ENCODE results near the gene FAM3B.

Gene FAM3B

DNA sequence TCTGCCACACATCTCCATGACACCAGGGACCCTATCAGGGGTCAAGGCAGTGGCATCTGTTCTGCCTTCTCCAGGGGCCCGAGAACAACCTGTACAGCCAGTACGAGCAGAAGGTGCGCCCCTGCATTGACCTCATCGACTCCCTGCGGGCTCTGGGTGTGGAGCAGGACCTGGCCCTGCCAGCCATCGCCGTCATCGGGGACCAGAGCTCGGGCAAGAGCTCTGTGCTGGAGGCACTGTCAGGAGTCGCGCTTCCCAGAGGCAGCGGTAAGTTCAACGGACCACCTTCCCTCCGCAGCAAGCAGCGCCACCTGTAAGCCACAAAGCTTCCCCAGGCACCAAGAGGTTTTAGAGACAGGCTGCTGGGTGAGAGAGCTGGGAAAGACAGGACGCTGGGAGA, 61.1 kb downstream of the FAM3B start:
- DNase-seq (ENCODE audit: low read depth, low spot score) = no peak
- no peaks in the 10 kb centered on the region for H3K27me3 ChIP-seq (ENCODE audit: control insufficient read depth, insufficient read depth, low read length)
- H3K36me3 ChIP-seq (ENCODE audit: control insufficient read depth, insufficient read depth, low read length) = no peaks in the 10 kb centered on the region
- H3K9me3 ChIP-seq (ENCODE audit: control insufficient read depth, insufficient read depth, low read length) = no peaks in the 10 kb centered on the region
- no peak overlapping the region for H3K4me3 ChIP-seq (ENCODE audit: low read length)
- H3K27ac ChIP-seq (ENCODE audit: low read length) = no peak overlapping the region
- WGBS (ENCODE audit: insufficient coverage, insufficient read length) = no CpG with 5 or more reads among the region's 16 CpGs
- no peaks in the 10 kb centered on the region for H3K4me1 ChIP-seq (ENCODE audit: control insufficient read depth, insufficient read depth, low read length)

DNA sequence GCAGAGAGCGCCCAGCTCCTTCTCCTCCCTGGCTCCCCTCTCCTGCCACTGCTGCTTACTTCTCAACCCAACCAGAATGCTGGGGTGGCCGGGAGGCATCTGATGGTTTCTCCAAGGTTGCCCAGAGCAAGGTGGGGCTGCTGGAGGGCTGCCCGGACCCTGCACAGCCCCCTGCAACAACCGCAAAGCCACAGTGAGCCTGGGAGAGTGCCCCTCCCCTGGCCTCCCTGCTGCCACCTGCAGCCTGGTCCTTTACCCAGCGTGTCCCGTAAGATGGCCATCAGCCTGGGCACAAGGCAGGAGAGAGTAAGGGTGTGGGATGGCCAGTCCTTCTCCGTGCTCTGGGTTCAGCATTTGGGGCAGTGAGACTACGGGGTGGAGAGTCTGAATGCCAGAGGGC, 62.2 kb downstream of the FAM3B start:
- no peak for DNase-seq (ENCODE audit: low read depth, low spot score)
- Histone ChIP-seq H3K27ac (ENCODE audit: low read length) (no peak overlapping the region), H3K4me1 (ENCODE audit: control insufficient read depth, insufficient read depth, low read length) (no peaks in the 10 kb centered on the region), H3K4me3 (ENCODE audit: low read length) (no peak overlapping the region), H3K36me3 (ENCODE audit: control insufficient read depth, insufficient read depth, low read length) (no peaks in the 10 kb centered on the region), H3K27me3 (ENCODE audit: control insufficient read depth, insufficient read depth, low read length) (no peaks in the 10 kb centered on the region), H3K9me3 (ENCODE audit: control insufficient read depth, insufficient read depth, low read length) (no peaks in the 10 kb centered on the region)
- no CpG with 5 or more reads among the region's 8 CpGs for WGBS (ENCODE audit: insufficient coverage, insufficient read length)

DNA sequence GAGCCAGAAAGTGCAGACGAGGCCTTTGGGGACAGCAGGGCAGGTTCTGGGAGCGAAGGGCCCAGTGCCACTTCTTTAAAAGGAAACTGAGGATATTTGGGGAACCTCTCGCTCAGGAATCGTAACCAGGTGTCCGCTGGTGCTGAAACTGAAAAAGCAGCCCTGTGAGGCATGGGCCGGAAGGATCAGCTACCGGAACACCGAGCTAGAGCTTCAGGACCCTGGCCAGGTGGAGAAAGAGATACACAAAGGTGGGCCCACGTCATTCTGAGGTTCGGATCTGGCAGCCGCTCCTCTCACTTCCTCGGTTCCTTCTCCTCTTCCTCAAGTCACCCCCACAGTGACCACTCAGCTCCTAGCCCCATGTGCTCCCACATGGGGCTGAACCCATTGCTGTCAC, 63.3 kb downstream of the FAM3B start:
- Histone ChIP-seq H3K4me1 (ENCODE audit: control insufficient read depth, insufficient read depth, low read length) (no peaks in the 10 kb centered on the region), H3K36me3 (ENCODE audit: control insufficient read depth, insufficient read depth, low read length) (no peaks in the 10 kb centered on the region), H3K9me3 (ENCODE audit: control insufficient read depth, insufficient read depth, low read length) (no peaks in the 10 kb centered on the region), H3K27ac (ENCODE audit: low read length) (no peak overlapping the region), H3K27me3 (ENCODE audit: control insufficient read depth, insufficient read depth, low read length) (no peaks in the 10 kb centered on the region), H3K4me3 (ENCODE audit: low read length) (no peak overlapping the region)
- WGBS (ENCODE audit: insufficient coverage, insufficient read length) = no CpG with 5 or more reads among the region's 12 CpGs
- no peak for DNase-seq (ENCODE audit: low read depth, low spot score)

DNA sequence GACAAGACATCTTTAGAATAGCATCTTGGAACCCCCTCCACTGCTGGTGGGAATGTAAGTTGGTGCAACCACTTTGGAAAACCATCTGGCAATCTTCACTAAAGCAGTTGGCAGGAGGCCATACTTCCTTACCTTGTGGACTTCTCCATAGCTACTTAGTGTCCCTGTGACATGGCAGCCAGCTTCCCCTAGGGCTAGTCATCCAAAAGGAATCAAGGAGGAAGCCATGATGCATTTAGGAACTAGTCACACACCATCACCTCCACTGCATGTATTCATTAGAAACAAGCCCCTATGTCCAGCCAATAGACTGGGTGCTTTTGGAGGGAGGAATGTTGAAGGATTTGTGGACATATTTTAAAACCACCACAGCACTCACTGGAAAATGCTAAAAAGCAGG, 65.1 kb downstream of the FAM3B start:
- Histone ChIP-seq H3K36me3 (ENCODE audit: control insufficient read depth, insufficient read depth, low read length) (no peaks in the 10 kb centered on the region), H3K9me3 (ENCODE audit: control insufficient read depth, insufficient read depth, low read length) (no peaks in the 10 kb centered on the region), H3K27ac (ENCODE audit: low read length) (no peak overlapping the region), H3K27me3 (ENCODE audit: control insufficient read depth, insufficient read depth, low read length) (no peaks in the 10 kb centered on the region), H3K4me3 (ENCODE audit: low read length) (no peak overlapping the region), H3K4me1 (ENCODE audit: control insufficient read depth, insufficient read depth, low read length) (no peaks in the 10 kb centered on the region)
- no peak for DNase-seq (ENCODE audit: low read depth, low spot score)

DNA sequence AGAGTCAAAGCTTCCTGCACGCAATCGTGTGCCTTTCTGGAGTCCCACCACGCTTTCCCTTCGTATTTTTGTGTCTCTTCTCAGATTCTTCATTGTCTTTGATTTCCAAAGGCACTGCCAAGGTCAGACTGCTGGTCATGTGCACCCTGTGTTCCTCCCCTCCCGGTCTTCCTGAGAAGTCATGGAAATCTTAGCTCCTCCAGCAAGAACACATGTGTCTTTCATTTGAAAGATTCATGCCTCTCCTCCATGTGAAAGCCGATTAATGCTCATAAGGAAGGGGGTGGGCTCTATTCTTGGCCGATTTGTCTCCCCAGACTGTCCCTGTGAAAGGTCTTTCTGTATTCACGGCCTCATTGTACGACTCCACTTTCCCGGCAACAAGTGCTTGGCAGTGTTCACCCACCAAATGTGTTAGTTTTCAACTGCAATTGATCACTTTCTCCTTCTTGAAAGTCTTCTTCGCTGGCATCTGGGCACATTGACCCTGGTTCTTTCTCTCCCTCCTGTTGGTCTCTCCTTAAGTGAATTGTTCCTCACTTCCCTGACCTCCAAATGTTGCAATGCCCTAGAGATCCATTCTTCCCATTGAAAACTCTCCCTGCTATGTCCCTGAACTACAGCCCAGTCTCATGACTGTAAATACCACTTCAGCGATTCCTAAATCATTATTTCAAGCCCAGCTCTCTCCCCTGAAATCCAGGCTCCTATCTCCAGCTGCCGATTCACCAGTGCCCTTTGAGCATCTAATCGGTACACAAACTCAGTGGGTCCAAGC, 70.6 kb downstream of the FAM3B start:
- H3K36me3 ChIP-seq (ENCODE audit: control insufficient read depth, insufficient read depth, low read length) = no peaks in the 10 kb centered on the region
- WGBS (ENCODE audit: insufficient coverage, insufficient read length) = no CpG with 5 or more reads among the region's 14 CpGs
- no peaks in the 10 kb centered on the region for H3K9me3 ChIP-seq (ENCODE audit: control insufficient read depth, insufficient read depth, low read length)
- no peak overlapping the region for H3K4me3 ChIP-seq (ENCODE audit: low read length)
- H3K27ac ChIP-seq (ENCODE audit: low read length) = no peak overlapping the region
- no peaks in the 10 kb centered on the region for H3K27me3 ChIP-seq (ENCODE audit: control insufficient read depth, insufficient read depth, low read length)
- H3K4me1 ChIP-seq (ENCODE audit: control insufficient read depth, insufficient read depth, low read length) = no peaks in the 10 kb centered on the region
- DNase-seq (ENCODE audit: low read depth, low spot score) = no peak

DNA sequence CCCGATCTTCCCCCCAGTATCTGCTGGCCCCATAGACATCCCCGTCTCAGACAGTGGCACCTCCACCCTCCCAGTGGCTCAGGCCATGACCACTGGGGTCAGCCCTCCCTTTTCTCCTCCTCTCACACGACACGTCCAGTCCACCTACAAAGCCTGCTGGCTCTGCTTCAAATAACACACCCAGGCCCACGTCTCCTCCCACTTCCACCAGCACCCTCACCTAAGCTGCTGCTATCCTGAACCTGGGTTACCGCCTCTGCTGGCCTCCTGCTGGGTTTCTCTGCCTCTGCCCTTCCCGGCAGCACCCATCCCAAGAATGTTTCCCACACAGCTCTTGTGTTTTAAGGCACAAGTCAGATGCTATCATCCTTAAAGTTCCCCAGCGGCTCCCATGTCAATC, 71.2 kb downstream of the FAM3B start:
- Histone ChIP-seq H3K4me3 (ENCODE audit: low read length) (no peak overlapping the region), H3K4me1 (ENCODE audit: control insufficient read depth, insufficient read depth, low read length) (no peaks in the 10 kb centered on the region), H3K27me3 (ENCODE audit: control insufficient read depth, insufficient read depth, low read length) (no peaks in the 10 kb centered on the region), H3K36me3 (ENCODE audit: control insufficient read depth, insufficient read depth, low read length) (no peaks in the 10 kb centered on the region), H3K9me3 (ENCODE audit: control insufficient read depth, insufficient read depth, low read length) (no peaks in the 10 kb centered on the region), H3K27ac (ENCODE audit: low read length) (no peak overlapping the region)
- no peak for DNase-seq (ENCODE audit: low read depth, low spot score)
- WGBS (ENCODE audit: insufficient coverage, insufficient read length) = no CpG with 5 or more reads among the region's 8 CpGs

DNA sequence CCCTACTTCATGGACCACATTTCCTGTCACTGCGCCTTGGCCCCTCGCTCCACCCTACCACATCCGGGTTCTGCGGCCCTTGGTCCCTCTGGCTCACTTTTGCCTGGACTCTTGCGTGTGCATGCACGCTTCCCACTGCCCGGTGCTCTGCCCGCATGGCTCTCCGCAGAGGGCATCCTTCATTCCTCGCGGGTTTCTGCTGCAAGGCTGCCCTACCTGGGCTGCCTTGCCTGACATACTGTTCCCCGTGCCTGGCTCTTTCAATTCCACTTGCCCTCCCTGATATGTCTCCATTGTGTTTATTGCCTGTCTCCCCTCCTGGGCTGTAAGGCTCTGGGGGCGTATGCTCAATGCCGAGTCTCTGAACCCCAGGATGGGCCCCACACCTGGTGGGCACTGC, 71.7 kb downstream of the FAM3B start:
- no CpG with 5 or more reads among the region's 14 CpGs for WGBS (ENCODE audit: insufficient coverage, insufficient read length)
- Histone ChIP-seq H3K9me3 (ENCODE audit: control insufficient read depth, insufficient read depth, low read length) (no peaks in the 10 kb centered on the region), H3K27ac (ENCODE audit: low read length) (no peak overlapping the region)

DNA sequence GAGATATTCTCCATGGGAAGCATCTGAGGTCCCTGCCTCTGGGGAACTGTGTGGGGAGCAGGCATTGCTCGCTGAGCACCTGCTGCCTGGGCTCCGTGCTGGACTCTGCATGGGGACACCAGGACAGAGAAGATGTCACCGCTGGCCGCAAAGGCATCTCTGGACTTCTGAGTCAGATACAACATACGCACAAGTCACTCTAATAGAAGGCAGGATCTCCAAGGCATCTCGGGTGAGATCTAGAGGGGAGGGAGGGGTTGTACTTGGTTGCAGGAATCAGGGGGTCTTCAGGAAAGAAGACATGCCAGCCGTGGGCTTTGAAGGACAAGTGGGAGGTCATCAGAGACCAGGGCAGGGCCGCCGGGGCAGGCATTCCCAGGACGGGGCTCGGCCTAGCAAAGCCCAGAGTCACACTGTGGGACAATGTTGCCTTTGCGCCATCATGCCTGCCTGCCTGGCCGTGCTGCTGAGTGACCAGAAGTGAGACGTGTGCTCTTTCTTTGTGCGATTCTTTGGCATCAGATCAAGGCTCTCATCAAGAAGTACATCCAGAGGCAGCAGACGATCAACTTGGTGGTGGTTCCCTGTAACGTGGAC, 73.5 kb downstream of the FAM3B start:
- no peak overlapping the region for H3K27ac ChIP-seq (ENCODE audit: low read length)
- no peaks in the 10 kb centered on the region for H3K36me3 ChIP-seq (ENCODE audit: control insufficient read depth, insufficient read depth, low read length)
- H3K4me1 ChIP-seq (ENCODE audit: control insufficient read depth, insufficient read depth, low read length) = no peaks in the 10 kb centered on the region
- H3K4me3 ChIP-seq (ENCODE audit: low read length) = no peak overlapping the region
- WGBS (ENCODE audit: insufficient coverage, insufficient read length) = no CpG with 5 or more reads among the region's 17 CpGs
- no peaks in the 10 kb centered on the region for H3K27me3 ChIP-seq (ENCODE audit: control insufficient read depth, insufficient read depth, low read length)
- DNase-seq (ENCODE audit: low read depth, low spot score) = no peak
- no peaks in the 10 kb centered on the region for H3K9me3 ChIP-seq (ENCODE audit: control insufficient read depth, insufficient read depth, low read length)

More for the DNA sequence above, 71.7 kb downstream of the FAM3B start:
- Histone ChIP-seq H3K4me1 (ENCODE audit: control insufficient read depth, insufficient read depth, low read length) (no peaks in the 10 kb centered on the region), H3K4me3 (ENCODE audit: low read length) (no peak overlapping the region), H3K27me3 (ENCODE audit: control insufficient read depth, insufficient read depth, low read length) (no peaks in the 10 kb centered on the region), H3K36me3 (ENCODE audit: control insufficient read depth, insufficient read depth, low read length) (no peaks in the 10 kb centered on the region)
- DNase-seq (ENCODE audit: low read depth, low spot score) = no peak

DNA sequence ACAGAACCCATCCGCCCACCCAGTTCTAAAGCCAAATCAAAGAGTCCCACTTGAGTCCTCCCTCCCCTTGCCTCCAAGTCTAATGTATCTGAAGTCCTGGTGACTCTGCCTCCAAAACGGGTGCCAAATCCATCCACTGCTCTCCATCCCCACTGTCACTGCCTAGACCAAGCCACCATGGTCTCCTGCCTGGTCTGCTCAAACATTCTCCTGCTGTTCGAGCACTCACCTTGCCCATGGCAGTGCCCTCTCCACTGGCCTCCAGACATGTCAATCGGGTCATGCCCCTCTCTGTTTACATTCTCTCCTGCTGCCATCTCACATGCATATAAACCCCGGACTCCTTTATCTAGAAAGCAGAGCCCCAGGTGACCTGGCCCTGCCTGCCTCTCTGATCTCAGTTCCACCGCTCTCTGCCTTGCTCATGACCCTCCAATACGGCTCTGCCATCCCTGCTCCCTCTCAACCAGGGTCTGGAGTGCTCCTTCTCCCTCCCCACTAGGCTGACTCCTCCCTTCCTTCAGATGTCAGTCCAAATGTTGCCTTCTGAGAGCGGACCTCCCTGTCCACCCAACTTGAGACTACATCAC, 77.4 kb downstream of the FAM3B start:
- Histone ChIP-seq H3K4me3 (ENCODE audit: low read length) (no peak overlapping the region), H3K27me3 (ENCODE audit: control insufficient read depth, insufficient read depth, low read length) (no peaks in the 10 kb centered on the region), H3K27ac (ENCODE audit: low read length) (no peak overlapping the region), H3K9me3 (ENCODE audit: control insufficient read depth, insufficient read depth, low read length) (no peaks in the 10 kb centered on the region), H3K36me3 (ENCODE audit: control insufficient read depth, insufficient read depth, low read length) (no peaks in the 10 kb centered on the region), H3K4me1 (ENCODE audit: control insufficient read depth, insufficient read depth, low read length) (no peaks in the 10 kb centered on the region)
- WGBS (ENCODE audit: insufficient coverage, insufficient read length) = no CpG with 5 or more reads among the region's 8 CpGs
- DNase-seq (ENCODE audit: low read depth, low spot score) = no peak

DNA sequence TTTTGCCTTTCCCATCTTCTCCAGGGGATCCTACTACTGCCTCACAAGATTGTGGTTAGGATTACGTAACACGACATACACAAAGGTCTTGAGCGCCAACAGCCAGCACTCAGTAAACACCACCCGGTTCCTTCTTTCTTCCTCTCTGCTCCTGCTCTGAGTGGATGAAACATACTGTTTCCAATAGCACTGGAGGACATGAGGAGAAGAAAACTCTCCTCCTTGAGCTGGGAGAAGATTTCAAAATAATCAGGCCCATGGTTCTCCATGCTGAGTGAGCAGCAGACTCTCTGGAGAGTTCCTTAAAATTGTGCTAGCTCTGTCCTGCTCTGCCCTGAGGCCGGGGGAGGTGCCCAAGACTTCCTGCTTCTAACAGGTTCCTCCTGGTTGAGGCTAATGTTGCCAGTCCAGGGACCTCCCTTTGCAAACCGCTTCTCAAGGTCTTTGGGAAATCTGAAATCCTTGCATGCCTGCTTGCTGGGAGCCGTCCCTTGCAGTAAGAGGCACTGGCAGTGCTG, 80.0 kb downstream of the FAM3B start:
- WGBS (ENCODE audit: insufficient coverage, insufficient read length) = no CpG with 5 or more reads among the region's 7 CpGs
- H3K4me3 ChIP-seq (ENCODE audit: low read length) = no peak overlapping the region
- no peak overlapping the region for H3K27ac ChIP-seq (ENCODE audit: low read length)
- H3K4me1 ChIP-seq (ENCODE audit: control insufficient read depth, insufficient read depth, low read length) = no peaks in the 10 kb centered on the region
- no peaks in the 10 kb centered on the region for H3K36me3 ChIP-seq (ENCODE audit: control insufficient read depth, insufficient read depth, low read length)
- H3K9me3 ChIP-seq (ENCODE audit: control insufficient read depth, insufficient read depth, low read length) = no peaks in the 10 kb centered on the region
- no peaks in the 10 kb centered on the region for H3K27me3 ChIP-seq (ENCODE audit: control insufficient read depth, insufficient read depth, low read length)
- DNase-seq (ENCODE audit: low read depth, low spot score) = no peak
